GM23248 (cell line): ENCODE data around the gene TREM1.

Experiments used
- EZH2 ChIP-seq: fragments of 200-600 bp; sonication (generic); IDR thresholded peaks from 2 replicates; pipeline ENCODE4 v1.6.1; 2018; ENCODE audit warnings: antibody characterized with exemption, mild to moderate bottlenecking; ENCODE audit not compliant: insufficient read depth, poor library complexity, severe bottlenecking
- EZH2phosphoT487 ChIP-seq: fragments of 200-600 bp; sonication (generic); IDR thresholded peaks from 2 replicates; pipeline ENCODE4 v1.6.1; 2018; ENCODE audit warnings: antibody characterized with exemption, moderate library complexity, mild to moderate bottlenecking, low read depth; ENCODE audit not compliant: insufficient read depth

GRCh38 chr6:41318654-41319565 lies 32.4 kb upstream of the TREM1 start:
- TF ChIP-seq EZH2phosphoT487: no peak
- no peak for TF ChIP-seq EZH2
